Thymus (tissue), 11 donors: Measurements from ENCODE around the gene UQCC5. TPM values are rescaled to one million over a fixed set of nuclear protein-coding genes. Genes with fewer than 3 reads are reported as not detected.

Source experiments
- DNase-seq, 9 donors: peaks; one replicate each; pipeline ENCODE4 v3.0.0-alpha.2; 2013; ENCODE audit warnings: low spot score in 9 of 9, low read depth in 6 of 9, missing footprints in 1 of 9
- H3K27ac ChIP-seq, 2 donors: one replicate each; pipeline ENCODE4 v1.5.1; 2013; ENCODE audit warnings: control low read depth in 1 of 2, low read depth in 1 of 2, low read length in 1 of 2, mild to moderate bottlenecking in 1 of 2, moderate library complexity in 1 of 2
- H3K27me3 ChIP-seq, 2 donors: one replicate each; pipeline ENCODE4 v1.5.1; 2013; ENCODE audit warnings: low read length in 1 of 2; ENCODE audit not compliant: control insufficient read depth in 2 of 2, insufficient read depth in 1 of 2
- H3K36me3 ChIP-seq, 2 donors: one replicate each; pipeline ENCODE4 v1.5.1; 2013; ENCODE audit warnings: low read length in 1 of 2, mild to moderate bottlenecking in 1 of 2, moderate library complexity in 1 of 2; ENCODE audit not compliant: control insufficient read depth in 2 of 2, insufficient read depth in 2 of 2
- H3K4me1 ChIP-seq, 2 donors: one replicate each; pipeline ENCODE4 v1.5.1; 2013; ENCODE audit warnings: low read length in 2 of 2; ENCODE audit not compliant: control insufficient read depth in 2 of 2, insufficient read depth in 2 of 2
- H3K4me3 ChIP-seq, 2 donors: one replicate each; pipeline ENCODE4 v1.5.1; 2013; ENCODE audit warnings: low read length in 2 of 2, control low read depth in 1 of 2, mild to moderate bottlenecking in 1 of 2
- H3K9me3 ChIP-seq, 2 donors: one replicate each; pipeline ENCODE4 v1.5.1; 2013; ENCODE audit warnings: low read length in 1 of 2, mild to moderate bottlenecking in 1 of 2; ENCODE audit not compliant: control insufficient read depth in 2 of 2, insufficient read depth in 1 of 2
- WGBS: extraction: QIAGEN DNeasy Blood & Tissue Kit; methylation state at CpG from one replicate; pipeline ENCODE4 v1.1.7; 2013; 5-methylcytosine and 5-hydroxymethylcytosine counted together
- polyA plus RNA-seq: library from polyadenylated mRNA; stranded (reverse); fragments of 200-250 nt; gene quantifications from one replicate; pipeline ENCODE4 v1.2.3, GENCODE V29; 2013
- total RNA-seq: library from RNA; stranded (reverse); fragments of 120-200 nt; gene quantifications from one replicate; pipeline ENCODE4 v1.2.4, GENCODE V29; 2013
- donor health status: healthy.

Gene UQCC5
- total and polyA plus RNA-seq, 2 donors = 15.5 to 30.3 TPM

GRCh38 chr3:52490939-52491526 is 45.4 kb upstream of the UQCC5 start:
- no peak overlapping the region for H3K27ac ChIP-seq
- WGBS = 90% methylated on average over 23 of the region's 23 CpGs
- peaks cover 73 to 75% of the 10 kb centered on the region in 2 donors for H3K36me3 ChIP-seq
- peaks cover 0 to 9% of the 10 kb centered on the region in 2 donors for H3K4me1 ChIP-seq
- peaks cover 0 to 14% of the 10 kb centered on the region in 2 donors for H3K27me3 ChIP-seq
- H3K4me3 ChIP-seq = no peak overlapping the region
- no peak for DNase-seq
- H3K9me3 ChIP-seq = no peaks in the 10 kb centered on the region

- Histone ChIP-seq H3K36me3 (peaks cover 63 to 66% of the 10 kb centered on the region in 2 donors), H3K9me3 (no peaks in the 10 kb centered on the region), H3K27me3 (peaks cover 0 to 20% of the 10 kb centered on the region in 2 donors), H3K4me1 (peaks cover 0 to 9% of the 10 kb centered on the region in 2 donors), H3K4me3 (no peak overlapping the region), H3K27ac (no peak overlapping the region)
- DNase-seq = no peak
- WGBS = 97% methylated on average over 21 of the region's 21 CpGs
These were observed 44.3 kb upstream of the UQCC5 start for GRCh38 chr3:52492059-52492458.

- H3K27ac ChIP-seq = no peak overlapping the region
- H3K4me1 ChIP-seq = peaks cover 0 to 14% of the 10 kb centered on the region in 2 donors
- DNase-seq = no peak
- H3K27me3 ChIP-seq = peaks cover 0 to 28% of the 10 kb centered on the region in 2 donors
- peaks cover 50 to 52% of the 10 kb centered on the region in 2 donors for H3K36me3 ChIP-seq
- no peak overlapping the region for H3K4me3 ChIP-seq
- WGBS = 98% methylated on average over 7 of the region's 7 CpGs
- no peaks in the 10 kb centered on the region for H3K9me3 ChIP-seq
These were observed 43.0 kb upstream of the UQCC5 start for GRCh38 chr3:52493232-52494017.

- Histone ChIP-seq H3K27me3 (peaks cover 0 to 35% of the 10 kb centered on the region in 2 donors), H3K36me3 (peaks cover 41 to 42% of the 10 kb centered on the region in 2 donors), H3K4me1 (peaks cover 0 to 23% of the 10 kb centered on the region in 2 donors), H3K9me3 (no peaks in the 10 kb centered on the region), H3K4me3 (no peak overlapping the region), H3K27ac (no peak overlapping the region)
- peak in 1 of 9 donors; percentile 13 for DNase-seq
- WGBS = 94% methylated on average over 7 of the region's 7 CpGs
These were observed 42.0 kb upstream of the UQCC5 start for GRCh38 chr3:52494445-52494844.

GRCh38 chr3:52494886-52495495 is 41.4 kb upstream of the UQCC5 start, which contains the start of gene STAB1:
TSS of gene STAB1 (plus strand) at chr3:52495338. CDS start at chr3:52495414, 76 bp downstream.
- H3K27ac ChIP-seq = no peak within 1 kb of the TSS
- DNase-seq = no peak
- 39% methylated on average over 25 of the region's 25 CpGs for WGBS
- no peak within 1 kb of the TSS for H3K4me3 ChIP-seq
- peaks cover 0 to 35% of the 10 kb centered on the region in 2 donors for H3K27me3 ChIP-seq
- H3K36me3 ChIP-seq = peaks cover 36 to 37% of the 10 kb centered on the region in 2 donors
- no peaks in the 10 kb centered on the region for H3K9me3 ChIP-seq
- peaks cover 0 to 23% of the 10 kb centered on the region in 2 donors for H3K4me1 ChIP-seq

GRCh38 chr3:52495777-52496602 is 40.4 kb upstream of the UQCC5 start:
- no peak for DNase-seq
- WGBS = 88% methylated on average over 16 of the region's 16 CpGs
- Histone ChIP-seq H3K4me3 (no peak overlapping the region), H3K9me3 (no peaks in the 10 kb centered on the region), H3K36me3 (peaks cover 26 to 27% of the 10 kb centered on the region in 2 donors), H3K27ac (no peak overlapping the region), H3K4me1 (peaks cover 0 to 23% of the 10 kb centered on the region in 2 donors), H3K27me3 (peaks cover 0 to 35% of the 10 kb centered on the region in 2 donors)

GRCh38 chr3:52498137-52499054 is 38.0 kb upstream of the UQCC5 start:
- Histone ChIP-seq H3K4me3 (no peak overlapping the region), H3K9me3 (no peaks in the 10 kb centered on the region), H3K27ac (no peak overlapping the region), H3K27me3 (peaks cover 0 to 35% of the 10 kb centered on the region in 2 donors), H3K36me3 (peaks cover 2 to 3% of the 10 kb centered on the region in 2 donors), H3K4me1 (peaks cover 0 to 23% of the 10 kb centered on the region in 2 donors)
- WGBS = 12% methylated on average over 24 of the region's 24 CpGs
- DNase-seq = peak in 5 of 9 donors; percentile 6 to 45 (median 13)

- DNase-seq = no peak
- WGBS = 91% methylated on average over 11 of the region's 11 CpGs
- Histone ChIP-seq H3K9me3 (no peaks in the 10 kb centered on the region), H3K27me3 (peaks cover 0 to 21% of the 10 kb centered on the region in 2 donors), H3K4me1 (peaks cover 0 to 14% of the 10 kb centered on the region in 2 donors), H3K36me3 (no peaks in the 10 kb centered on the region), H3K27ac (no peak overlapping the region), H3K4me3 (no peak overlapping the region)
These were observed 35.4 kb upstream of the UQCC5 start for GRCh38 chr3:52501046-52501445.
